HEK293 (cell line): ENCODE results near the gene MOB2.

Source experiments
- CTCF ChIA-PET: fragments of 350-600 bp; formaldehyde crosslinking; extraction: SDS; loops from one replicate; lab custom pipeline; 2021; ENCODE audit warnings: antibody characterized with exemption; lab: Yijun Ruan, JAX
- POLR2A ChIA-PET: fragments of 300-600 bp; formaldehyde crosslinking; extraction: SDS; loops from one replicate; lab custom pipeline; 2020; ENCODE audit warnings: antibody characterized with exemption, inconsistent platforms; lab: Yijun Ruan, JAX
- H3K27ac ChIP-seq: fragments of 200-500 bp; sonication (Bioruptor generic); 2 replicates; pipeline ENCODE4 v1.5.1; 2014; ENCODE audit warnings: low read depth, low read length, control low read depth, inconsistent platforms; ENCODE audit errors: extremely low read depth
- H3K36me3 ChIP-seq, 2 experiments: fragments of 200-500 bp in 1 of 2; sonication (Bioruptor generic) in 1 of 2; 1 replicate in 1 of 2; 2 replicates in 1 of 2; pipeline ENCODE4 v1.5.1; 2014 to 2017; ENCODE audit warnings: inconsistent platforms in 2 of 2, low read length in 2 of 2; ENCODE audit not compliant: control insufficient read depth in 2 of 2, insufficient read depth in 1 of 2
- H3K4me1 ChIP-seq: fragments of 200-500 bp; sonication (Bioruptor generic); 2 replicates; pipeline ENCODE4 v1.5.1; 2014; ENCODE audit warnings: mild to moderate bottlenecking, low read length, inconsistent platforms; ENCODE audit not compliant: control insufficient read depth, insufficient read depth
- H3K4me3 ChIP-seq: 2 replicates; pipeline ENCODE4 v1.5.1; 2011; ENCODE audit warnings: low read depth, mild to moderate bottlenecking, control low read depth, low read length, moderate library complexity
- H3K9me3 ChIP-seq: fragments of 200-500 bp; sonication (Bioruptor generic); 2 replicates; pipeline ENCODE4 v1.5.1; 2014; ENCODE audit warnings: low read depth, low read length, inconsistent platforms; ENCODE audit not compliant: control insufficient read depth, insufficient read depth
- ELK4 ChIP-seq: IDR thresholded peaks from 2 replicates; pipeline ENCODE4 v1.6.1; 2011; ENCODE audit warnings: mild to moderate bottlenecking, low read depth, low read length, borderline replicate concordance
- KLF16 ChIP-seq: fragments of 450-650 bp; formaldehyde crosslinking; IDR thresholded peaks from 2 replicates; pipeline ENCODE4 v1.5.1; 2017; ENCODE audit warnings: missing biosample characterization, missing genetic modification characterization
- KLF9 ChIP-seq: fragments of 450-650 bp; formaldehyde crosslinking; IDR thresholded peaks from 2 replicates; pipeline ENCODE4 v1.5.1; 2016; ENCODE audit warnings: missing biosample characterization, missing genetic modification characterization, low read depth
- OVOL3 ChIP-seq: fragments of 450-650 bp; formaldehyde crosslinking; IDR thresholded peaks from 2 replicates; pipeline ENCODE4 v1.5.1; 2016; ENCODE audit warnings: missing biosample characterization, missing genetic modification characterization
- PRDM10 ChIP-seq: fragments of 450-650 bp; formaldehyde crosslinking; IDR thresholded peaks from 2 replicates; pipeline ENCODE4 v1.5.1; 2016; ENCODE audit warnings: missing biosample characterization, missing genetic modification characterization
- REPIN1 ChIP-seq: fragments of 450-650 bp; formaldehyde crosslinking; IDR thresholded peaks from 2 replicates; pipeline ENCODE4 v1.5.1; 2017; ENCODE audit warnings: missing biosample characterization, missing genetic modification characterization, low read depth
- SCRT1 ChIP-seq: fragments of 450-650 bp; formaldehyde crosslinking; IDR thresholded peaks from 2 replicates; pipeline ENCODE4 v1.5.1; 2016; ENCODE audit warnings: missing biosample characterization, missing genetic modification characterization, borderline replicate concordance
- SP2 ChIP-seq: fragments of 450-650 bp; formaldehyde crosslinking; IDR thresholded peaks from 2 replicates; pipeline ENCODE4 v1.5.1; 2016; ENCODE audit warnings: missing biosample characterization, missing genetic modification characterization
- ZFP37 ChIP-seq: fragments of 450-650 bp; formaldehyde crosslinking; IDR thresholded peaks from 2 replicates; pipeline ENCODE4 v1.5.1; 2016; ENCODE audit warnings: missing biosample characterization, missing genetic modification characterization
- ZFP41 ChIP-seq: fragments of 450-650 bp; formaldehyde crosslinking; IDR thresholded peaks from 2 replicates; pipeline ENCODE4 v1.5.1; 2016; ENCODE audit warnings: missing biosample characterization, missing genetic modification characterization, borderline replicate concordance
- ZNF214 ChIP-seq: fragments of 450-650 bp; formaldehyde crosslinking; IDR thresholded peaks from 2 replicates; pipeline ENCODE4 v1.5.1; 2017; ENCODE audit warnings: missing biosample characterization, mild to moderate bottlenecking, missing genetic modification characterization, borderline replicate concordance
- ZNF23 ChIP-seq: fragments of 450-650 bp; formaldehyde crosslinking; IDR thresholded peaks from 2 replicates; pipeline ENCODE4 v1.5.1; 2016; ENCODE audit warnings: missing biosample characterization, missing genetic modification characterization, borderline replicate concordance
- ZNF239 ChIP-seq: fragments of 450-650 bp; formaldehyde crosslinking; IDR thresholded peaks from 2 replicates; pipeline ENCODE4 v1.5.1; 2016; ENCODE audit warnings: missing biosample characterization, missing genetic modification characterization
- ZNF248 ChIP-seq: fragments of 450-650 bp; formaldehyde crosslinking; IDR thresholded peaks from 2 replicates; pipeline ENCODE4 v1.5.1; 2017; ENCODE audit warnings: missing biosample characterization, missing genetic modification characterization
- ZNF362 ChIP-seq: fragments of 450-650 bp; formaldehyde crosslinking; IDR thresholded peaks from 2 replicates; pipeline ENCODE4 v1.5.1; 2016; ENCODE audit warnings: missing biosample characterization, missing genetic modification characterization
- ZNF416 ChIP-seq: fragments of 450-650 bp; formaldehyde crosslinking; IDR thresholded peaks from 2 replicates; pipeline ENCODE4 v1.5.1; 2016; ENCODE audit warnings: missing biosample characterization, missing genetic modification characterization
- ZNF610 ChIP-seq: fragments of 450-650 bp; formaldehyde crosslinking; IDR thresholded peaks from 2 replicates; pipeline ENCODE4 v1.5.1; 2016; ENCODE audit warnings: missing biosample characterization, missing genetic modification characterization, borderline replicate concordance
- ZNF621 ChIP-seq: fragments of 450-650 bp; formaldehyde crosslinking; IDR thresholded peaks from 2 replicates; pipeline ENCODE4 v1.5.1; 2017; ENCODE audit warnings: missing biosample characterization, missing genetic modification characterization
- ZNF658 ChIP-seq: fragments of 450-650 bp; formaldehyde crosslinking; IDR thresholded peaks from 2 replicates; pipeline ENCODE4; 2016; ENCODE audit warnings: missing biosample characterization, missing genetic modification characterization
- ZNF777 ChIP-seq: fragments of 450-650 bp; formaldehyde crosslinking; IDR thresholded peaks from 2 replicates; pipeline ENCODE4 v1.5.1; 2017; ENCODE audit warnings: missing biosample characterization, missing genetic modification characterization, borderline replicate concordance
- ZNF791 ChIP-seq: fragments of 450-650 bp; formaldehyde crosslinking; IDR thresholded peaks from 2 replicates; pipeline ENCODE4 v1.5.1; 2016; ENCODE audit warnings: missing biosample characterization, missing genetic modification characterization
- ZNF830 ChIP-seq: fragments of 450-650 bp; IDR thresholded peaks from 2 replicates; pipeline ENCODE4 v1.5.0; 2018; ENCODE audit warnings: missing biosample characterization, missing genetic modification characterization, low read depth, mild to moderate bottlenecking, moderate library complexity
- ZSCAN23 ChIP-seq: fragments of 450-650 bp; formaldehyde crosslinking; IDR thresholded peaks from 2 replicates; pipeline ENCODE4 v1.5.1; 2016; ENCODE audit warnings: missing biosample characterization, missing genetic modification characterization
- ZSCAN30 ChIP-seq: fragments of 450-650 bp; IDR thresholded peaks from 2 replicates; pipeline ENCODE4 v1.5.1; 2018; ENCODE audit warnings: missing biosample characterization, mild to moderate bottlenecking, missing genetic modification characterization, moderate library complexity
- ZSCAN4 ChIP-seq: fragments of 450-650 bp; formaldehyde crosslinking; IDR thresholded peaks from 2 replicates; pipeline ENCODE4 v1.5.1; 2017; ENCODE audit warnings: missing biosample characterization, missing genetic modification characterization
- TF ChIP-seq, protein P1 (sequence below): fragments of 450-650 bp; IDR thresholded peaks from 2 replicates; pipeline ENCODE4 v1.5.1; 2018; ENCODE audit warnings: missing biosample characterization, mild to moderate bottlenecking, missing genetic modification characterization
- TF ChIP-seq, protein P2 (sequence below): fragments of 450-650 bp; formaldehyde crosslinking; IDR thresholded peaks from 2 replicates; pipeline ENCODE4 v1.5.1; 2017; ENCODE audit warnings: missing biosample characterization, missing genetic modification characterization

MOB2 gene

DNA sequence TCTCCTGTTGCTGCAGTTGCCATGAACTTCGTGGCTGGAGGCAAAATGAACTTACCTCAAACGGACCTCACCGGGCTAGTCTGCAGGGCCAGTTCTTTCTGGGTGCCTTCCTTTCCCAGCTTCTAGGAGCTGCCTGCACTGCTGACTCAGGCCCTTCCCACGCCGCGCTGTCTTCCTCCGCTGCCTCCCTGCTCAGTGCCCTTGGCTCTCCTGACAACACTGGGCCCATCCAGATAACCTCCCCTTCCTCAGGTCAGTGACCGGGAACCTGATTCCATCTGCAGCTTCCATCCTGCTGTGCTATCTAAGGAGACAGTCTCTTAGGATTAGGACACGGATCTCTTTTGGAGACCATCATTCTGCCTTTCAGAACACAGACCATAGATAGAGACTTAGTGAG lies 19.3 kb downstream of the MOB2 start:
- no peaks in the 10 kb centered on the region for H3K9me3 ChIP-seq
- POLR2A ChIA-PET: no interaction called here
- no peak overlapping the region for H3K4me3 ChIP-seq
- CTCF ChIA-PET: interaction anchor here (0.7 kb wide), 1 partner anchor 439 kb away, joined by 3 read pairs; no protein-coding TSS in a partner anchor
- H3K27ac ChIP-seq: no peak overlapping the region
- TF ChIP-seq ZNF214 (tag by site-specific recombination) (no peak), ZSCAN23 (tag by site-specific recombination) (no peak), ZNF610 (no peak), SCRT1 (tag by site-specific recombination) (no peak), ZNF791 (no peak), ZFP41 (tag by site-specific recombination) (no peak), OVOL3 (no peak), SP2 (no peak), ZSCAN30 (tag by site-specific recombination) (no peak), ZNF830 (tag by site-specific recombination) (no peak), ZNF416 (tag by site-specific recombination) (no peak), KLF16 (tag by site-specific recombination) (no peak), ZNF23 (tag by site-specific recombination) (no peak), ELK4 (no peak), KLF9 (no peak), ZFP37 (tag by site-specific recombination) (no peak), ZNF658 (tag by site-specific recombination) (no peak), ZNF777 (tag by site-specific recombination) (no peak)
- TF ChIP-seq, protein P1, sequence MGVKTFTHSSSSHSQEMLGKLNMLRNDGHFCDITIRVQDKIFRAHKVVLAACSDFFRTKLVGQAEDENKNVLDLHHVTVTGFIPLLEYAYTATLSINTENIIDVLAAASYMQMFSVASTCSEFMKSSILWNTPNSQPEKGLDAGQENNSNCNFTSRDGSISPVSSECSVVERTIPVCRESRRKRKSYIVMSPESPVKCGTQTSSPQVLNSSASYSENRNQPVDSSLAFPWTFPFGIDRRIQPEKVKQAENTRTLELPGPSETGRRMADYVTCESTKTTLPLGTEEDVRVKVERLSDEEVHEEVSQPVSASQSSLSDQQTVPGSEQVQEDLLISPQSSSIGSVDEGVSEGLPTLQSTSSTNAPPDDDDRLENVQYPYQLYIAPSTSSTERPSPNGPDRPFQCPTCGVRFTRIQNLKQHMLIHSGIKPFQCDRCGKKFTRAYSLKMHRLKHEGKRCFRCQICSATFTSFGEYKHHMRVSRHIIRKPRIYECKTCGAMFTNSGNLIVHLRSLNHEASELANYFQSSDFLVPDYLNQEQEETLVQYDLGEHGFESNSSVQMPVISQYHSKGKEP (tag by site-specific recombination): no peak
- TF ChIP-seq, protein P2, sequence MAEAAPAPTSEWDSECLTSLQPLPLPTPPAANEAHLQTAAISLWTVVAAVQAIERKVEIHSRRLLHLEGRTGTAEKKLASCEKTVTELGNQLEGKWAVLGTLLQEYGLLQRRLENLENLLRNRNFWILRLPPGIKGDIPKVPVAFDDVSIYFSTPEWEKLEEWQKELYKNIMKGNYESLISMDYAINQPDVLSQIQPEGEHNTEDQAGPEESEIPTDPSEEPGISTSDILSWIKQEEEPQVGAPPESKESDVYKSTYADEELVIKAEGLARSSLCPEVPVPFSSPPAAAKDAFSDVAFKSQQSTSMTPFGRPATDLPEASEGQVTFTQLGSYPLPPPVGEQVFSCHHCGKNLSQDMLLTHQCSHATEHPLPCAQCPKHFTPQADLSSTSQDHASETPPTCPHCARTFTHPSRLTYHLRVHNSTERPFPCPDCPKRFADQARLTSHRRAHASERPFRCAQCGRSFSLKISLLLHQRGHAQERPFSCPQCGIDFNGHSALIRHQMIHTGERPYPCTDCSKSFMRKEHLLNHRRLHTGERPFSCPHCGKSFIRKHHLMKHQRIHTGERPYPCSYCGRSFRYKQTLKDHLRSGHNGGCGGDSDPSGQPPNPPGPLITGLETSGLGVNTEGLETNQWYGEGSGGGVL (tag by site-specific recombination): no peak
- TF ChIP-seq, all 188 proteins: peak for 0
- H3K4me1 ChIP-seq: no peaks in the 10 kb centered on the region
- peaks cover 0 to 26% of the 10 kb centered on the region in 2 experiments; a peak in 1 of 3 replicates for H3K36me3 ChIP-seq

DNA sequence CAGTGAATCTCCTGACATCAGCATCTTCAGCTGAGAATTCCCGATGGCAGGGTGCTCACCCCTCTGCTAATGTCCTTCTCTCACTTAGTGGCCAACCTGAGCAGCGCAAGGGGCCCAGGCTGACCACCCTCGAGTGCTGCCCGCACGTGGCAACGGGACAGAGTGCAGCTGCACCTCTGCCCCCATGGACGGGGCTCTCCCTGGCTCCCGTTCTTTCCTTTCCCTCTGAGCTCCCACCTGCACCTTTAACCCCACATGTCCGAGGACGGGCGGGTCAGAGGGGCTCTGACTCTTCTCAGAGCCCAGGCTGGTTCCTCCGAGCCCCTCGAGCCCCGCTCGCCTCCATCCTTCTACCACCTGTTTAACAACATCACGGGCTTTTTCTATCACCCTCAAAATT lies 19.8 kb downstream of the MOB2 start:
- H3K4me1 ChIP-seq: no peaks in the 10 kb centered on the region
- ChIA-PET CTCF (interaction anchor here (1.1 kb wide), 1 partner anchor 532 kb away, joined by 4 read pairs; no protein-coding TSS in a partner anchor), POLR2A (no interaction called here)
- H3K36me3 ChIP-seq: peaks cover 0 to 26% of the 10 kb centered on the region in 2 experiments; a peak in 1 of 3 replicates
- H3K4me3 ChIP-seq: no peak overlapping the region
- no peak overlapping the region for H3K27ac ChIP-seq
- no peaks in the 10 kb centered on the region for H3K9me3 ChIP-seq
- TF ChIP-seq ZNF416 (tag by site-specific recombination): no peak
- no peak for TF ChIP-seq ZNF362 (tag by site-specific recombination)
- no peak for TF ChIP-seq ZSCAN4 (tag by site-specific recombination)
- no peak for TF ChIP-seq ZNF621 (tag by site-specific recombination)
- no peak for TF ChIP-seq ZNF239
- no peak for TF ChIP-seq REPIN1
- TF ChIP-seq PRDM10 (tag by site-specific recombination): no peak
- no peak for TF ChIP-seq ZNF248 (tag by site-specific recombination)
